Measurements from ENCODE around the gene DPP6.
A peak's percentile ranks its signal among the peaks of the same experiment; 100 is the strongest.
"Not testable (repeated sequence)": the region's sequence is repeated elsewhere in the genome, so short reads cannot be mapped to it uniquely, and the experiment has no call there.

Gene DPP6

DNA sequence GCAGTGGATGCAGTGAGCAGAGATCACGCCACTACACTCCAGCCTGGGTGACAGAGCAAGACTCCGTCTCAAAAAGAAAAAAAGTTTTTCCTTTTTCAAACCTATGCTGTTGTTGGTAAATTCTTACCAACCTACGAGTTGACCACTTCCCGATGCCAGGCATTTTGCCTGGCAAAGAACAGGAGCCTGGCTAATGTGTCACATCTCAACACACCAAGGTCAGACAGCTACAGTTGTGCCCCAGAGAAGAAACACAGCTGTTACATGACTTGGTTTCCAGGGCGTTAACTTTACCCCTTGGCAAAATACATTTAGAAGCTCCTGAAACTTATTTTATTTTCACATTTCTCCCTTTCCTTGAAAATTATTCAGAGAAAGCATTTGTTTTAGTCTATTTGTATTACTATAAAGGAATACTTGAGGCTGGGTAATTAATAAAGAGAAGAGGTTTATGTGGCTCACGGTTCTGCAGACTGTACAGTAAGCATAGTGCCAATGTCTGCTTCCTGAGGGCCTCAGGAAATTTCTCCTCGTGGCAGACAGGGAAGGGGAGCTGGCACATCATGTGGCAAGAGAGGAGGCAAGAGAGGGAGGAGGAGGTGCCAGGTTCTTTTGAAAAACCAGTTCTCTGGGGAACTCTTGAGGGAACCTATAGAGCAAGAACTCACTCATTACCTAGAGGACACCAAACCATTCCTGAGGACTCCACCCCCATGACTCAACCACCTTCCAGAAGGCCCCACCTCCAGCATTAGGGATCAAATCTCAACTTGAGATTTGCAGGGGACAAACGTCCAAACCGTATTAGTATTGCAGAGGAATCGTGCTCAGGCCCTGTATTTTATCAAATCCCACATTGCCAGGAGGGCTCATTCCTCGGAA lies 867.4 kb downstream of the DPP6 start:
- ATAC-seq = no peak
- H3K4me1 Mint-ChIP-seq = no peaks in the 10 kb centered on the region
- no peaks in the 10 kb centered on the region for H3K9me3 Mint-ChIP-seq
- H3K27me3 Mint-ChIP-seq = peaks cover 13% of the 10 kb centered on the region
- no peak for DNase-seq
- no peaks in the 10 kb centered on the region for H3K36me3 Mint-ChIP-seq (ENCODE audit: low read depth)
- no peak overlapping the region for H3K27ac Mint-ChIP-seq
- H3K4me3 Mint-ChIP-seq = no peak overlapping the region

DNA sequence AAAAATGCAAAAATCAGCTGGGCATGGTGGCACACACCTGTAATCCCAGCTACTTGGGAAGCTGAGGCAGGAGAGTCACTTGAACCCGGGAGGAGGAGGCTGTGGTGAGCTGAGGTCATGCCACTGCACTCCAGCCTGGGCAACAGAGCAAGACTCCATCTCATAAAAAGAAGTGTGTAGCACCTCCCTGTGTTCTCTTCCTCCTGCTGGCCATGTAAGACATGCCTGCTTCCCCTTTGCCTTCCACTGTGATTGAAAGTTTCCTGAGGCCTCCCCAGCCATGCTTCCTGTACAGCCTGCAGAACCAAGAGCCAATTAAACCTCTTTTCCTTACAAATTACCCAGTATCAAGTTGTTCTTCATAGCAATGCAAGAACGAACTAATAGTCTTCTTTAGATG lies 870.3 kb downstream of the DPP6 start:
- not testable (repeated sequence) for H3K4me1 Mint-ChIP-seq; ATAC-seq; DNase-seq; H3K9me3 Mint-ChIP-seq; H3K27me3 Mint-ChIP-seq; H3K36me3 Mint-ChIP-seq (ENCODE audit: low read depth); H3K27ac Mint-ChIP-seq; H3K4me3 Mint-ChIP-seq

DNA sequence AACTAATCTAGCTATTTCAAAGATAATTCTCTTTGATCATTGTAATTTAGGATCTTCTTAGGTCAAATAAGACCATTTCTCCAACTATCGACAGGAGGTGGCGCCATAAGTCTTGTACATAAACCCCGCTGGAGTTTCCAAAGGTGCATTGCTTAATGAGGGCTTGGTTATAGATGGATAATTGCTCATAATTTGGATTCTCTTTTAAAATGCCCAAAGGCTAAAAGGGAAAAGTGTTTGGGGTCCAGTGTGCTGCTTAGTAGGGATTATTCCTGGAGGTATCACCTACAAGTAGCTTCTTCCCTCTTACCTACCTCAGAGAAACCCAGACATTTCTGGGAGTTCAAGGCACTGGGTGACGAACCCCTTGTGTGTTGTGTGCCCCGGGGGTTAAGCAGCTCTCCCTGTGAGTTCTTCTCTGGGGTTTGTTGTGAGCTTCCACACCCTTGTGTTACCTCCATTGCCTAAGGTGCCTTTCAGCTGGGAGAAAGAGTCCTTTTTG lies 875.5 kb downstream of the DPP6 start:
- no peaks in the 10 kb centered on the region for H3K9me3 Mint-ChIP-seq
- peak overlapping the region; percentile 97 for H3K27ac Mint-ChIP-seq
- H3K4me3 Mint-ChIP-seq = peak overlapping the region; percentile 92
- DNase-seq (peak; percentile 74), ATAC-seq (peak; percentile 63)
- no peaks in the 10 kb centered on the region for H3K36me3 Mint-ChIP-seq (ENCODE audit: low read depth)
- H3K27me3 Mint-ChIP-seq = no peaks in the 10 kb centered on the region
- peaks cover 33% of the 10 kb centered on the region for H3K4me1 Mint-ChIP-seq

DNA sequence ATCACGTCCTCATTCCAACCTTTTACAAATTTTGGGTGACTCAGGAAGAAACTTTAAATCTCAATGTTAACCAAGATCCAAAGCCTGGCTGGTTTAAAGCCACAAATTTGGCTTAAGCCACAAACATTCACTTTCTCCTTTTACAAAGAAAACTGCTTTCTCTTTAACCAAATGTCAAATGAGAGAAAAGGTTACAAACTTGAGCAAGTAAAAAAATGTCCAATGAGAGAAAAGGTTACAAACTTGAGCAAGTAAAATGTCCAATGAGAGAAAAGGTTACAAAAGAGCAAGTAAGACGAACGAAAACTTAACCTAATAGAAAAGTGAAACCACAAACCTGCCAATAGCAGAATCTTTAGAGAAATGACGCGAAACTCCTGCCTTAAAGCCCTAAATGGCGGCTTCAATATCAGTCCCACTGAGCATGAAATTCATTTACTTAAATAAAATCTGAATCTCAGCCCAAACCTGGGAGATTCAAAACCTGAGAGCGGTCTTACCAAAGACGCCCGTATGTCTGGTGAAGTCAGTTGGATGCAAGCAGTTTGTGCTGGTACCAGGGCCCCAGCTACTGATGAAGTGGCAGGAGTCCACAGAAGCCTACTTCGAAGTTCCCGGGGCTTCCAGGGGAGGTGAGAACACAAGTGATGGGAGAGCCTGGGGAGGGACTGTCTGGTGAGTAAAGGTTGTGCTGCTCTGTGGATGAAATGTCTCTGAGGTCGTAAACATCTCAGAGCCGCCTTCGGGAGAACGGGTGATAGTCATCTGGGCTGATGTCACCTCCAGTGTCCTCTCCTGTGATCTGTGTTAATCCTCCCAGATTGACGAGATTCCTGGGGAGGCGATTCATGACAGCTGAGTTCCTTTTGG lies 876.2 kb downstream of the DPP6 start:
- Mint-ChIP-seq H3K27me3 (no peaks in the 10 kb centered on the region), H3K4me1 (peaks cover 33% of the 10 kb centered on the region), H3K27ac (peak overlapping the region; percentile 97), H3K36me3 (ENCODE audit: low read depth) (peaks cover 4% of the 10 kb centered on the region), H3K4me3 (peak overlapping the region; percentile 92), H3K9me3 (peaks cover 2% of the 10 kb centered on the region)
- peak; percentile 31 for DNase-seq
- peak; percentile 64 for ATAC-seq

DNA sequence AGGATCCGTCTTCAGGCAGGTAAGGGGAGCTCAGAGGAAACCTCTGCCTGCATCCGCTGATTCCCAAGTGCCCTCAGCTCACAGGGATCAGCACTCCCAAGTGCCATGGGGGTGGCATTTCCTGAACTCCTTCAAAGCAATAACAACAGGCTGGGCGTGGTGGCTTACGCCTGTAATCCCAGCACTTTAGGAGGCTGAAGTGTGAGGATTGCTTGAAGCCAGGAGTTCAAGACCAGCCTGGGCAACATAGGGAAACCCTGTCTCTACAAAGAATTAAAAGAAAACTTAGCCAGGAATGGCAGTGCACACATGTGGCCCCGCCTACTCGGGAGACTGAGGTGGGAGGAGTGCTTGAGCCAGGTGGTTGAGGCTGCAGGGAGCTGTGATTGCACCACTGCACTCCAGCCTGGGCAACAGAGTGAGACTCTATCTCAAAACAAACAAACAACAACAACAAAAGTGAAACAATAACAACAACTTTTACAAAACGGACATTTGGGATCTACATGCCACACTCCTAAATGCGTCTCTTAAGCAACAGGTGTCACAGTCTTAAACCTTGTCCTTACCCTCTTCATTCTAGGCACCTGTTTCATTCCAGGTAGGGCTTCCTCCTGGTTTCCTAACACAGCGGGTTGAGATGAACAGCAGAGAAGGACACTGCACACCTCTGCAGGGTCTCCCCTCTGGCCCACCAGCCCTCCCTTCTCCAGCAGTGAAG lies 877.0 kb downstream of the DPP6 start:
- Mint-ChIP-seq H3K27me3 (no peaks in the 10 kb centered on the region), H3K27ac (peak overlapping the region; percentile 97), H3K9me3 (peaks cover 7% of the 10 kb centered on the region), H3K4me1 (peaks cover 33% of the 10 kb centered on the region), H3K4me3 (peak overlapping the region; percentile 92), H3K36me3 (ENCODE audit: low read depth) (peaks cover 11% of the 10 kb centered on the region)
- ATAC-seq (no peak), DNase-seq (no peak)

DNA sequence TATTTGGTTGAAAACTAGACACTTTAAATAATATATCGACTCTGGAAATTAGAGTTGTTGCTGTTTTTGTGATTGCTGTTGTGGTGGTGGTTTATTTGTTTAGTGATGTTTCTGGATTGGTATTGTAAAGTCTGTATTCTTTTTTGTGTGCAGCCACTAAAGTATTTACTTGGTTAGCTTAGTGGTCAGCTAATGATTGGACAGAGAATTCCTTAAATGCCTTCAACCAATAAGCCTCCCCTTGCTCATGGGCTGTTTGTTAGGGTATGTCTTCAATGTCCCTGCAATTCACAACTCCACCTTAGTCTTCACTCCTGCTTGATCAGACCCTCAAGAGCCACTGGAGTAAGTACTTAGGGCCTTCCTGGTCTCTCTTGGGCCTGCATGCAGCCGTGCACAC lies 879.7 kb downstream of the DPP6 start:
- H3K4me1 Mint-ChIP-seq = peaks cover 33% of the 10 kb centered on the region

DNA sequence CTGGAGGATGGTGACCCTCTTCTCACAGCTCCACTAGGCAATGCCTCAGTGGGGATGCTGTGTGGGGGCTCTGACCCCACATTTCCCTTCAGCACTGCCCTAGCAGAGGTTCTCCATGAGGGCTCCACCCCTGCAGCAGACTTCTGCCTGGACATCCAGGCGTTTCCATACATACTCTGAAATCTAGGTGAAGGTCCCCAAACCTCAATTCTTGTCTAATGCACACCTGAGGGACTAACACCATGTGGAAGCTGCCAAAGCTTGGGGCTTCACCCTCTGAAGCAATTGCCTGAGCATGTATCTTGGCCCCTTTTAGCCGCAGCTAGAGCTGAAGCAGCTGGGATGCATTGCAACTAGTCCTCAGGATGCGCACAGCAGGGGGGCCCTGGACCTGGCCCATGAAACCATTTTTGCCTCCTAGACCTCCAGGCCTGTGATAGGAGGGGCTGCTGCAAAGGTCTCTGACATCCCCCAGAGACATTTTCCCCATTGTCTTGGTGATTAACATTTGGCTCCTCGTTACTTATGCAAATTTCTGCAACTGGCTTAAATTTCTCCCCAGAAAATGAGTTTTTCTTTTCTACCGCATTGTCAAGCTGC lies 882.3 kb downstream of the DPP6 start:
- not testable (repeated sequence) for H3K27ac Mint-ChIP-seq, H3K4me3 Mint-ChIP-seq, DNase-seq, H3K27me3 Mint-ChIP-seq, ATAC-seq
- Mint-ChIP-seq H3K9me3 (peaks cover 27% of the 10 kb centered on the region), H3K4me1 (peaks cover 16% of the 10 kb centered on the region), H3K36me3 (ENCODE audit: low read depth) (peaks cover 28% of the 10 kb centered on the region)

More for the DNA sequence above, 879.7 kb downstream of the DPP6 start:
- ATAC-seq (no peak), DNase-seq (no peak)
- Mint-ChIP-seq H3K36me3 (ENCODE audit: low read depth) (peaks cover 28% of the 10 kb centered on the region), H3K4me3 (no peak overlapping the region), H3K27ac (no peak overlapping the region), H3K27me3 (no peaks in the 10 kb centered on the region), H3K9me3 (peaks cover 24% of the 10 kb centered on the region)

DNA sequence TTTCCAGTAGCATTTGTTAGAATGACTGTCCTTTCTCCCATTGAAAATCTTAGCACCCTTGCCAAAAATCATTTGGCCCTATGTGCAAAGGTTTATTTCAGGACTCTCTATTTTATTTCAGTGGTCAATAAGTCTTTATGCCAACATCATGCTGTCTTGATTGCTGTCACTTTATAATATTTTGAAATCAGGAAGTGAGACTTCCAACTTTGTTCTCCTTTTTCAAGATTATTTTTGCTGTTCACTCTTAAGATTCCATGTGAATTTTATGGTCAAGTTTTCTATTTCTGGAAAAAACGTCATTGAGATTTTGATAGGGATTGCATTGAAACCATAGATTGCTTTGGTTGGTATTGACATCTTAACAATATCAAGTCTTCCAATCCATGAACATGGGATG lies 885.6 kb downstream of the DPP6 start:
- Mint-ChIP-seq H3K9me3 (peaks cover 27% of the 10 kb centered on the region), H3K4me3 (no peak overlapping the region), H3K4me1 (no peaks in the 10 kb centered on the region), H3K27ac (no peak overlapping the region), H3K27me3 (no peaks in the 10 kb centered on the region), H3K36me3 (ENCODE audit: low read depth) (peaks cover 34% of the 10 kb centered on the region)
- ATAC-seq = no peak
- DNase-seq = no peak

DNA sequence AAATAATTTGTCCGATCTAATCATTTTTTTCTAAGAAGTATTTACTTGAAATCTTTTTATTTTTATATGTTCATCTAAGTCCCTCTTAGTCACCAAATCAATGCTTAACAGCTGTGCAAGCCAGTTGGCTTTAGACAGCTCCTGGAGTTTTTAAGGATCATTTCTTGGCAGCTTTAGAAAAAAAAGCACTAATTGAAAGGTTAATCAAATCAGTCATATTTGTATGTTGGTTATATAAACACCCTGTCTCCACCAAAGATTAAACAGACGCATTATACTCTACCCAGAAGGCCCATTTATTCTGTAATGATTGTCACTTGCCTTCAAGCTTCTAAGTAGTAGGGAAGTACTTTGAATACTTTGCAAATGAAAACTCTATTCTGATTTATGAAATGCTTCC lies 890.5 kb downstream of the DPP6 start:
- Mint-ChIP-seq H3K27ac (no peak overlapping the region), H3K4me3 (no peak overlapping the region), H3K4me1 (no peaks in the 10 kb centered on the region), H3K9me3 (peaks cover 3% of the 10 kb centered on the region), H3K27me3 (no peaks in the 10 kb centered on the region), H3K36me3 (ENCODE audit: low read depth) (peaks cover 25% of the 10 kb centered on the region)
- ATAC-seq = no peak
- DNase-seq = no peak

Data from activated naive CD8-positive, alpha-beta T cell treated with anti-CD3 and anti-CD28 coated beads, Interleukin-2, amount 50 U/mL, for 24 hours (primary cell).